ENCODE results near the gene FDX2. TPM values are rescaled to one million over a fixed set of nuclear protein-coding genes. Genes with fewer than 3 reads are reported as not detected.

Gene FDX2
- total RNA-seq, 1 donor from 2014 or later: 21.8 TPM

Other genes starting within 250 kb of the FDX2 start
- 71.4 TPM for gene SHFL, start 229.7 kb downstream of the FDX2 start, total RNA-seq
- gene ANGPTL6, start 213.3 kb downstream of the FDX2 start, total RNA-seq: 1.2 TPM
- 35.0 TPM for gene PPAN, start 209.7 kb downstream of the FDX2 start, total RNA-seq
- gene P2RY11, start 204.3 kb downstream of the FDX2 start, total RNA-seq: 17.8 TPM
- 227 TPM for gene EIF3G, start 196.1 kb downstream of the FDX2 start, total RNA-seq
- 44.1 TPM for gene DNMT1, start 121.1 kb downstream of the FDX2 start, total RNA-seq
- 9.5 TPM for gene S1PR2, start 84.7 kb downstream of the FDX2 start, total RNA-seq
- 48.7 TPM for gene MRPL4, start 63.8 kb downstream of the FDX2 start, total RNA-seq
- 8.5 TPM for gene ICAM1, start 44.9 kb downstream of the FDX2 start, total RNA-seq
- 0.72 TPM for gene ICAM4, start 29.1 kb downstream of the FDX2 start, total RNA-seq
- 0.49 TPM for gene ICAM5, start 26.1 kb downstream of the FDX2 start, total RNA-seq
- 7.3 TPM for gene ZGLP1, start 6.2 kb downstream of the FDX2 start, total RNA-seq
- gene RAVER1, start 17.5 kb upstream of the FDX2 start, total RNA-seq: 44.6 TPM
- gene ICAM3, start 23.6 kb upstream of the FDX2 start, total RNA-seq: 14.7 TPM
- 142 TPM for gene TYK2, start 64.6 kb upstream of the FDX2 start, total RNA-seq
- 138 TPM for gene CDC37, start 87.5 kb upstream of the FDX2 start, total RNA-seq
- gene PDE4A, start 104.5 kb upstream of the FDX2 start, total RNA-seq: 15.6 TPM
- 81.7 TPM for gene KEAP1, start 187.3 kb upstream of the FDX2 start, total RNA-seq
- 0.20 TPM for gene S1PR5, start 201.4 kb upstream of the FDX2 start, total RNA-seq
- 29.5 TPM for gene ATG4D, start 227.9 kb upstream of the FDX2 start, total RNA-seq
- gene KRI1, start 250.0 kb upstream of the FDX2 start, total RNA-seq: 21.1 TPM